UCSD-AML1 (cell line): ENCODE data around the gene FAM120B.
"Not testable (repeated sequence)": the region's sequence is repeated elsewhere in the genome, so short reads cannot be mapped to it uniquely, and the experiment has no call there.

Experiments
- DNase-seq: peaks from one replicate; lab custom pipeline; 2025; ENCODE audit not compliant: unreplicated experiment; lab: John Stamatoyannopoulos, UW

FAM120B gene

DNA sequence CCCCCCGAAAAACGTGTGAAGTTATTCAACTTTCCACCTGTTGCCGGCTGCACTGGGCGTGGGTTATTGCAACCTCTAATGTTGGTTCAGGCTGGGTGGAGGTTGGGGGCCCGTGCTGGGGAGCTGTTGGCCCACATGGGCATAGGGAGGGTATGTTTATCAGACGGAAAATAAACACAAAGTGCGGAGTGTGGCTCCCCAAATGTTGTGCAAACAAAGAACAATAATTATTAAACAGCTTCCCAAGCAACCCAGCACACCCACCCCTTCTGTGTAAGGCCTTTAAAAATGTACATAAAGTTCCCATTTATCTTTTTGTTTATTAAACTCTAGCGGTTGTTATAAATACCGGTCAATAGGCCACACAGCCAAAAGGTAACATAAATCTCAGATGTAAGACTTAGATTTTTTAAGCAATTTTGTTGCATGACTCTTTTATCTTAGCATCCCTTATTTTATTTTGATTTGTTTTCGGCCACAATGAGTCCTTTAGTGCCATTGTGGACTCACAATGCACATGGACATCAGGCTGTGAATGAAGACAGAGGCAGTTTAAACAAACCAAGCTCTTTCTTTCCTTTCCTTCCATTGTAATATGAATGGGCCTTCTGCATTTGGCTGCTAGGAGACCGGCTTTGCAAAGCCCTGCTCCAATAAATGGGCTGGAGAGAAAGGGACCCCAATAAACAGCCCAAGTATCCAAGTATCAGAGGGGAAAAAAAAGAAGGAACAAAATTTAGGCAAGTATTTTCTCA is 8.8 kb upstream of the FAM120B start:
- no peak for DNase-seq

- DNase-seq: no peak
These were observed 7.9 kb upstream of the FAM120B start for GRCh38 chr6:170298688-170299087.

GRCh38 chr6:170301184-170301583 is 5.4 kb upstream of the FAM120B start:
- no peak for DNase-seq

- no peak for DNase-seq
These were observed 694 bp upstream of the FAM120B start for GRCh38 chr6:170305805-170306323.

DNA sequence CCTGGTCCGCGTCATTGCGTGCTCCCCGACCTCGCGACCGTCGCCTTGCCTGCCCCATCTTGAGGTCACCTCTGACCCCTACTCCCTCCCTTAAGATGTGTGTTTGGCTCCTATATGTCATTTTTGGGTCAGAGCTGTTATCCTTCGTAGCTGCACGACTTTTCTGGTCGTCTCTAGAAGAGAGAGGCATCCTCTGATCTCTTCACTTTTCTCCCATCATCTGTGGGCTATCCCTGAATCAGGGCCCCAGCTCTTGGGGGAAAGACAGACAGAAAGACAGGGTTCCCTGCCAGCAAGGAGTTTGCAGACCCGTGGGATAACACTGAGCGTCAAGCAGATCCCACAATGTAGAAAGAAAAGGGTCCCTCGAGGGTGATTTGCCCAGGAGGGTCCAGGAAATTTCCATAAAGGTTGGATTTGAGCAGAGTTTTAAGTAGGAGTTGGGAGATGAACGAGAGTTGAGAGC is 555 bp downstream of the FAM120B start:
- DNase-seq: no peak

GRCh38 chr6:170308761-170309160 is 2.2 kb downstream of the FAM120B start:
- no peak for DNase-seq

- no peak for DNase-seq
These were observed 5.1 kb downstream of the FAM120B start for GRCh38 chr6:170311696-170312095.

DNA sequence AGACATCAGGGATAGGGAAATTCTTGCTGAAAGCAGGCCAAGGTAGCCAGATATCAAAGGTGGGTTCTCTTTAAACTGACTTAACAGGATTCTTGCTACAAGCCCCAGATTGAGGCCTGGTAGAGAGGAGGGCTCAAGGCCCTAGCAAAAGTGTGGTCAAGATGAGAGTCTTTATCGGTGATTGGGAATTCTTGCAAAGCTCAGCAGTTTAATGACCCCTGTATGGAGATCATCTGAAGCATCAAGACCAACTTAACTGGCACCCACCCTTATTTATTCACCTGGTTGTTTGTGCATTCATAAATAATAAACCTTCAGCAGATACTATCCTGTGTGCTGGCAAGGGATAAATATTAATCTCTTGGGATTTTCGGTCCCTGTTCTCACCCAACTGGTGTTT is 6.3 kb downstream of the FAM120B start:
- no peak for DNase-seq

GRCh38 chr6:170313716-170314295 is 7.2 kb downstream of the FAM120B start:
- DNase-seq: no peak

DNA sequence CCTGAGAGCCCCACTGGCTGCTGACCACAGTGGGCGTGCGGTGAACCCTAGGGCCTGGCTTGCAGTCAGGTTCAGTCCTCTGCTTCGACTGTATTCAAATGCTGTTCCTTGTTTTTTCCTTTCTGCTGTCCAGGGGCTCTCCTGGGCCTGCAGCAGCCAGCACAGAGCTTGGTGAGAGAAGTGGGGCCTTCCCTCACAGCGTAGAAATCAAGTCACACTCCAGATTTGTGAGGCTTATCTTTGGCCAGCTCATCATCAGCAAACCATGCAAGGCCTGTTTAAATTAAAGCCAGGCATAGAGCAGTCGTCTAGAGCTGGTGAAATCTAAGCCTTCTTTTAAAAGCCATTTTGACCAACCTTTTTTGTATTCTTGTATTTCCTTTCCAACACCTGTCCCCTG is 8.4 kb downstream of the FAM120B start:
- no peak for DNase-seq

GRCh38 chr6:170316071-170316470 is 9.5 kb downstream of the FAM120B start:
- DNase-seq: no peak

DNA sequence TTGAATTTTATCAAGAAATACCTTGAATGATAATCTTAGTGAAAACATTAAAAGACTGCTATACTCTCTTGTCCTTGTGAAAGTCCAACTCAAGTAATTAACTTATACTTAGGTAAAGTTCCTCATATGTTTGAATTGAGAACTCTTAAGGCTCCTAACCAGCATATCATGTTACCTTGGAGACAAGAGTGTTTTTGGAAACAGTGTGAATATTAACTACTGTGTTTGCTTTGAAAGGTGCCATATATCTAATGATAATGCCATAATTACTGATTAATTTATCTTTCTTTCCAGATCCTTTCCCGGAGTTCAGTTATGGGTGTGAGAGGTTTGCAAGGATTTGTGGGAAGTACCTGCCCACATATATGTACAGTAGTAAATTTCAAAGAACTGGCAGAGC is 10.5 kb downstream of the FAM120B start:
- no peak for DNase-seq

GRCh38 chr6:170317718-170318117 is 11.2 kb downstream of the FAM120B start:
- no peak for DNase-seq

GRCh38 chr6:170329321-170329720 is 22.8 kb downstream of the FAM120B start:
- DNase-seq: no peak

DNA sequence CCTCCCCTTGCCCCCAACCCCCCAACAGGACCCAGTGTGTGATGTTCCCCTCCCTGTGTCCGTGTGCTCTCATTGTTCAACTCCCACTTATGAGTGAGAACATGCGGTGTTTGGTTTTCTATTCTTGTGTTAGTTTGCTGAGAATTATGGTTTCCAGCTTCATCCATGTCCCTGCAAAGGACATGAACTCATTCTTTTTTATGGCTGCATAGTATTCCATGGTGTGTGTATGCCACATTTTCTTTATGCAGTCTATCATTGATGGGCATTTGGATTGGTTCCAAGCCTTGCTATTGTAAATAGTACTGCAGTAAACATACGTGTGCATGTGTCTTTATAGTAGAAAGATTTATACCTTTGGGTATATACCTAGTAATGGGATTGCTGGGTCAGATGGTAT is 28.6 kb downstream of the FAM120B start:
- not testable (repeated sequence) for DNase-seq

- DNase-seq: no peak
These were observed 38.3 kb downstream of the FAM120B start for GRCh38 chr6:170344631-170345576.

DNA sequence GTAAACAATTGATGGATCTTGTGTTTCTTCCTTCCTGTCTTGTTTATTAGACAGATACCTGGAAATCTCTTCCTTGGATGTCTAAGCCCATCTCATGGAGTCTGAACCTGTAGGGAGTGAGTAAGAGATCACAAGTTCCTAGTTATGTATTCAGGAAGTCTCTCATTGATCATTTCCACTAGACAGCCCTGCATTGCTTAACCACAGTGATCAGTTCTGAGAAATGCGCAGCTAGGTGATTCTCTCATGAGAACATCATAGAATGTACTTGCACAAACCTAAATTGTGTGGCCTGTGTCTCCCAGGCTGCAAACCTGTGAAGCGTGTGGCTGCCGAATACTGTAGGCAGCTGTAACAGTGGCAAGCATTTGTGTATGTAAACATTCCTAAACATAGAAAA is 39.1 kb downstream of the FAM120B start:
- DNase-seq: no peak

DNA sequence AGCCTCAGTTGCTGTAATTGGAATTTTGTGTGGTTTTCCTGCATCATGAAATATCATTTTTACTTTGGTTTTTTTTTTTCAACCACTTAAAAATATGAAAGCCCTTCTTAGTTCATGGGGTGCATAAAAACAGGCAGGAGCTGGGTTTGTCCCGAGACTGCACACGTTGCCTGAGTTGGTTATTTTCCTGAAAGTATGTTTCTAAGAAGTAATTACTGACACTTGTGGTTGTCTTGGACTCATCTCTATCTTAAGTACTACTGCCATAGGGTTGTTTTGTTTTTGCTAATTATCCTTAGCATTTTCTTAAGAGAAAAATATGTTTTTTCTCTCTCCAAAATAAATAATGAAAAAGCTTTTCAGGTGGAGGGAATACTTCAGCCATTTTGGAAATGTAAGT is 40.1 kb downstream of the FAM120B start:
- no peak for DNase-seq

GRCh38 chr6:170347091-170347490 is 40.5 kb downstream of the FAM120B start:
- DNase-seq: no peak

- DNase-seq: no peak
These were observed 41.4 kb downstream of the FAM120B start for GRCh38 chr6:170347975-170348374.

GRCh38 chr6:170351456-170351855 is 44.9 kb downstream of the FAM120B start:
- not testable (repeated sequence) for DNase-seq
